Astrocyte of the cerebellum (primary cell): ENCODE measurements around the gene TMEM45B.
"Not testable (repeated sequence)": the region's sequence is repeated elsewhere in the genome, so short reads cannot be mapped to it uniquely, and the experiment has no call there.

Source experiments
- DNase-seq: peaks from one replicate; pipeline ENCODE4 v3.0.0-alpha.2; 2011; ENCODE audit warnings: low read depth
- H3K4me3 ChIP-seq: 2 replicates; pipeline ENCODE4 v1.5.1; 2011; ENCODE audit warnings: mild to moderate bottlenecking, low read depth, low read length, moderate library complexity
- CTCF ChIP-seq: IDR thresholded peaks from 2 replicates; pipeline ENCODE4 v1.5.1; 2012; ENCODE audit warnings: low read length, low read depth, moderate library complexity, mild to moderate bottlenecking; ENCODE audit errors: missing control alignments
- in situ Hi-C: cut with HindIII; loops from 2 replicates; pipeline ENCODE4 v1.10.0; 2017; ENCODE audit warnings: low sequenced_read_pairs

The TMEM45B gene

GRCh38 chr11:129804012-129804411 lies 11.6 kb upstream of the TMEM45B start:
- no peak overlapping the region for H3K4me3 ChIP-seq
- DNase-seq: no peak
- in situ Hi-C loops: no loop called here

GRCh38 chr11:129808241-129808640 lies 7.4 kb upstream of the TMEM45B start:
- in situ Hi-C loops, DNase-seq, H3K4me3 ChIP-seq: not testable (repeated sequence)

More at GRCh38 chr11:129804012-129804411, 11.6 kb upstream of the TMEM45B start:
- no peak for TF ChIP-seq CTCF

GRCh38 chr11:129813231-129813791 lies 2.3 kb upstream of the TMEM45B start:
- no peak for TF ChIP-seq CTCF
- in situ Hi-C loops: no loop called here
- H3K4me3 ChIP-seq: no peak overlapping the region
- no peak for DNase-seq

GRCh38 chr11:129814244-129815014 lies 1.2 kb upstream of the TMEM45B start:
- no peak for TF ChIP-seq CTCF
- DNase-seq: no peak
- in situ Hi-C loops: no loop called here
- no peak overlapping the region for H3K4me3 ChIP-seq

GRCh38 chr11:129817534-129818051 lies 1.9 kb downstream of the TMEM45B start:
- DNase-seq: no peak
- no peak for TF ChIP-seq CTCF
- H3K4me3 ChIP-seq: no peak overlapping the region
- in situ Hi-C loops: no loop called here

- H3K4me3 ChIP-seq, in situ Hi-C loops, DNase-seq: not testable (repeated sequence)
Observed at GRCh38 chr11:129818236-129818635, 2.6 kb downstream of the TMEM45B start.

GRCh38 chr11:129819237-129819636 lies 3.6 kb downstream of the TMEM45B start:
- in situ Hi-C loops: no loop called here
- H3K4me3 ChIP-seq: no peak overlapping the region
- no peak for TF ChIP-seq CTCF
- no peak for DNase-seq

- in situ Hi-C loops, DNase-seq: not testable (repeated sequence)
Observed at GRCh38 chr11:129820228-129820627, 4.6 kb downstream of the TMEM45B start.

GRCh38 chr11:129823281-129823680 lies 7.6 kb downstream of the TMEM45B start:
- H3K4me3 ChIP-seq, DNase-seq, in situ Hi-C loops: not testable (repeated sequence)

More at GRCh38 chr11:129820228-129820627, 4.6 kb downstream of the TMEM45B start:
- H3K4me3 ChIP-seq: not testable (repeated sequence)

GRCh38 chr11:129823799-129824198 lies 8.2 kb downstream of the TMEM45B start:
- DNase-seq, H3K4me3 ChIP-seq, in situ Hi-C loops: not testable (repeated sequence)
